Measurements from ENCODE around the gene MSI2.

- TF ChIP-seq CTCF (IDR thresholded peaks at IDR 0.05; ENCODE audit: insufficient read depth, low read depth, low read length) (no peak), EZH2 (IDR thresholded peaks at IDR 0.05; ENCODE audit: insufficient read depth, low read length) (no peak)
Observed at GRCh38 chr17:57551321-57552079, 295.2 kb downstream of the MSI2 start.
